B cell (primary cell): Measurements from ENCODE around the gene DAB2IP.

Experiments
- CTCF ChIP-seq: fragments of 200-600 bp; IDR thresholded peaks from one replicate; pipeline ENCODE4 v1.8.0; 2022; ENCODE audit warnings: antibody characterized with exemption, mild to moderate bottlenecking
- EZH2 ChIP-seq: IDR thresholded peaks from 2 replicates; pipeline ENCODE4 v1.6.1; 2012; ENCODE audit warnings: borderline replicate concordance, low read depth, mild to moderate bottlenecking, moderate library complexity, low read length; ENCODE audit not compliant: insufficient read depth, poor library complexity, severe bottlenecking

- TF ChIP-seq CTCF (no peak), EZH2 (no peak)
These were observed 6.7 kb downstream of the DAB2IP start for GRCh38 chr9:121658166-121658565.
